Bone marrow (tissue), 2 donors: ENCODE data around the gene NME4.
"Not testable (repeated sequence)": the region's sequence is repeated elsewhere in the genome, so short reads cannot be mapped to it uniquely, and the experiment has no call there.

Source experiments
- DNase-seq, 2 donors: peaks; one replicate each; lab custom pipeline; 2025; lab: John Stamatoyannopoulos, UW

The NME4 gene

GRCh38 chr16:377419-377951 lies 19.5 kb upstream of the NME4 start:
- no peak for DNase-seq

GRCh38 chr16:378113-378820 lies 18.7 kb upstream of the NME4 start:
- not testable (repeated sequence) for DNase-seq

DNA sequence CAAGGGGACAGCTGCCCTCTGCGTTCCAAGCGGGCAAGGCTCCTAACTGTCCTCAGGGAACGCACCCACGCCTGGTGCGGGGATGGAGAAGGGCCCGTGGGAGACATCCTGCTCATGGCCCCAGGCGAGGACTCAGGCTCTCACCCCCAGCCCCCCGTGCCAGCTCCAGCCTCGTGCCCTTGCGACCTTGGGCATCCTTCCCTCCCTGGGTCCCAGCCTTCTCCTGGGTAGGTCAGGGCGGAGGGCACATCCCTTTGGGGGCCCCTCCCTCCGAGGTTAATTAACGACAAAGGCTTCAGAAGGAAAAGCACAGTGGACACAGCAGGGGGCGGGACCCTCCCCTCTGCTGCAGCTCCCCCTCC lies 18.2 kb upstream of the NME4 start:
- no peak for DNase-seq

GRCh38 chr16:379183-379960 lies 17.6 kb upstream of the NME4 start:
- DNase-seq = no peak

- no peak for DNase-seq
Measured at GRCh38 chr16:379961-380761, 16.8 kb upstream of the NME4 start.

DNA sequence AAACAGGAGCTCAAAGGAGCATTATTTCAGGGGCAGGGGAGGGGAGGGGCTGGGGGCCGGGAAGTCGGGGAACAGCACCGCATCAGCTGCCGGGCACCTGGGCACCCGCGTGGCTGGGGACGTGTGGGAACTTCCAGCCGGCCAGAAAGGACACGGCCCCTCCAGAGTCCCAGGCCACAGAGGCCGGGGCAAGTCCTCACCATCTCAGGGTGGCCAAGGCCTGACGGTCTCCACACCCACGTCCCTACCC lies 16.3 kb upstream of the NME4 start:
- DNase-seq = no peak

DNA sequence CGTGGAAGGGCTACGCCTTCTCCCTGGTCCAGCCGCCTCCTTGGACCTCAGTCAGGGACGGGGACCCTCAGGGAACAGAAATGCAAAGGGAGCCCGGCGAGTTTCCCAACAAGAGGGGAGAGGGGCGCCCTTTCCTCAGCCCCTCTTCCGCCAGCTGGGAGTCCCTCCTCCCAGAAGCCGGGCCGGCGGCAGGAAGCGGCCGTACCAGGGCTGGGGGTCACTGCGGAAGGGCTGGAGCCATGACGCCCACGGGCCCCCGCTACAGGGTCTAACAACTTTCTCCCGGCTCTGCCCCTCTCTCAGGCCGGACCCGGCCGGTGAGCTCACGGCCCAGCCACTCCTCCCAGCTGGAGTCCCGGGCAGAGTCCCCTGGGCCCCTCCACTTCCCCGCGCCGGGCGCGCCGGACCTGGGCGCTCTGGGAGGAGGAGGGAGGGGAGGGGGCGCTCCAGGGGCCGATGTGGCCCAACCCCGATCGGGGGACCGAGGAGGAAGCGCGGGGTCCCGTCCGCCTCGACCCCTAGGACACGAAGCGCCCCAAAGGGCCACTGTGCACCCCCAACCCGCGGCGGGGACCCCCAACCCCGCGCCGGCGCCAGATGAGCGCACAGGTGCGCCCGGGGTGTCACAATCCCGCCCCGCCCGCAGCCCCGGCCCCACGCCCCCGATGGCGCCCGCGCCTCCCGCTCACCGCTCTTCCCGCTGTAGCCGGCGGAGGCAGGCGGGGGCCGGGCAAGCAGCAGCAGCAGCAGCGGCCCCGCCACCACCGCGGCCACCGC lies 15.8 kb upstream of the NME4 start:
- no peak for DNase-seq

DNA sequence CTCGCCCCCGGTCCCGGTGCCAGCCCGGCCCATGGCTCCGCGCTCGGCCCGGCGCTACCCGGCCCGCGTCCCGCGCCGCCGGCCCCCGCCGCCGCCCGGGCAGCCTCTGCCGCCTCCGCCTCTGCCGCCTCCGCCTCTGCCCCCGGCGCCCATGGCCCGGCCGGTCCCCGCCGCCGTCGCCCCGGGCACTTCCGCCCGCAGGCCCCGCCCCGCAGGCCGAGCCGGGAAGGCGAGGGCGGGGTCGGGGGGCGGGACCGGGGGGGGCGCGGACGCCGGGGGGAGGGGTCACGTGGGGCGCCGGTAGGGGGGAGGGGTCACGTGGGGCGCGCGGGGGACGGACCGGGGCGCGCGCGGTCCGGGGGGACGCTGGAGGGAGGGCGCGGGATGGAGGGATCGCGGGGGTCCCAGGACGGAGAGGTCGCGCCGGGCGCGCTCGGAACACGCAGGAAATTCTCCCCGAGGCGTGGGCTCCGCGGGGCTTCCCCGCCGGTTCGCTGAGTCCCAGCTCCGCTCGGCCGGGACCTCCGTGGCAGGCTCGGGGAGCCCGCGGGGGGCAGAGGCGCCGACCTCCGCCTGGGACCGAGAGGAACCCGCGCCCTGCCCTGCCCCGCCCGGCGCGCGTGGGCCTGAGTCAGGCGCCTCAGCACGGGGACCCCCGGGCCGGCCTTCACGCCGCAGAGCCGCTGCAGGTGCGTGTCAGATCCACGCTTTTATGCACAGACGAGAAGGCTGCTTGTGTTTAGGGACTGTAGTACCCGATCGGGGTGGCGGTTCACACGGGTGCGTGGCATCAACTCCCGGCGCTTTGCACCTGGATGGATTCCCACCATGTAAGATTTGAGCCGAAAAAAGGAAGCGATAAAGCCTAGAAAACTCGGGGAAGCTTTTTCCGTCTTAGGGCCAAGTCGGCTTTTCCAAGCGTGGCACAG lies 14.9 kb upstream of the NME4 start, which contains the start of gene PGAP6:
TSS of gene PGAP6 (minus strand) at position 190 of the 929 bp plus-strand sequence. CDS start at position 33, 157 bp downstream.
- DNase-seq = peak in 1 of 2 donors; percentile 50

GRCh38 chr16:383326-384051 lies 13.5 kb upstream of the NME4 start:
- DNase-seq = no peak

DNA sequence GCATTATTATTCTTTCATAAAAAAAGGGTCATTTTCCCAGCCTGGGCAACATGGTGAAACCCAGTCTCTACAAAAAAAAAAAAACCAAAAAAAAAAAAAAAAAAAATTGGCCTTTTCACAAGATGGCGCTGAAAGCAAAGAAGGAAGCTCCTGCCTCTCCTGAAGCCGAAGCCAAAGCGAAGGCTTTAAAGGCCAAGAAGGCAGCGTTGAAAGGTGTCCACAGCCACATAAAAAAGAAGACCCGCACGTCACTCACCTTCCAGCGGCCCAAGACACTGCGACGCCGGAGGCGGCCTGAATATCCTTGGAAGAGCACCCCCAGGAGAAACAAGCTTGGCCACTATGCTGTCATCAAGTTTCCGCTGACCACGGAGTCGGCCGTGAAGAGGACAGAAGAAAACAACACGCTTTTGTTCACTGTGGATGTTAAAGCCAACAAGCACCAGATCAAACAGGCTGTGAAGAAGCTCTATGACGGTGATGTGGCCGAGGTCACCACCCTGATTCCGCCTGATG lies 10.3 kb upstream of the NME4 start:
- DNase-seq = no peak

DNA sequence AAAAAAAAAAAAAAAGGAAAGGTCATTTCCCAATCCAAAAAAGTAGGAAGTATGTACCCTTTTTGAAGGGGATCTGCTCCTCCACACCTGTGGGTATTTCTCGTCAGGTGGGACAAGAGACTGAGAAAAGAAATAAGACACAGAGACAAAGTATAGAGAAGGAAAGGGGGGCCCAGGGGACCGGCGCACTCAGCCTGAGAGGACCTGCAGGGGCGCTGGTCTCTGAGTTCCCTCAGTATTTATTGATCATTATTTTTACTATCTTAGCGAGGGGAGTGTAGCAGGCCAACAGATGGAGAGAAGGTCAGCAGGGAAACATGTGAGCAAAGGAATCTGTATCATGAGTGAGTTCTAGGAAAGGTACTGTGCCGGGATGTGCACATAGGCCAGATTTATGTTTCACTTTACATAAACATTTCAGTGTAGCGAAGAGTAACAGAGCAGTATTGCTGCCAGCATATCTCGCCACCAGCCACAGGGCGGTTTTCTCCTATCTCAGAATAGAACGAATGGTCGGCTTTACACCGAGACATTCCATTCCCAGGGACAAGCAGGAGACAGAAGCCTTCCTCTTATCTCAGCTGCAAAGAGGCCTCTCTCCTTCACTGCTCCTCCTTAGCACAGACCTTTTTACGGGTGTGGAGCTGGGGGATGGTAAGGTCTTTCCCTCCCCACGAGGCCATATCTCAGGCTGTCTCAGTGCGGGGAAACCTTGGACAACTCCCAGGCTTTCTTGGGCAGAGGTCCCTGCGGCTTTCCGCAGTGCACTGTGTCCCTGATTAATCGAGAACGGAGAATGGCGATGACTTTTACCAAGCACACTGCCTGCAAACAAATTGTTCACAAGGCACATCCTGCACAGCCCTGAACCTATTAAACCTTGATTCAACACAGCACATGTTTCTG lies 9.0 kb upstream of the NME4 start:
- not testable (repeated sequence) for DNase-seq

- no peak for DNase-seq
Measured at GRCh38 chr16:389352-389751, 7.6 kb upstream of the NME4 start.

GRCh38 chr16:391885-392335 lies 5.1 kb upstream of the NME4 start:
- peak; percentile 34 to 80 for DNase-seq

- peak in 1 of 2 donors; percentile 13 for DNase-seq
Measured at GRCh38 chr16:392450-393030, 4.5 kb upstream of the NME4 start.

- no peak for DNase-seq
Measured at GRCh38 chr16:396199-396598, 800 bp upstream of the NME4 start.

GRCh38 chr16:396605-397004 lies 394 bp upstream of the NME4 start:
- no peak for DNase-seq

DNA sequence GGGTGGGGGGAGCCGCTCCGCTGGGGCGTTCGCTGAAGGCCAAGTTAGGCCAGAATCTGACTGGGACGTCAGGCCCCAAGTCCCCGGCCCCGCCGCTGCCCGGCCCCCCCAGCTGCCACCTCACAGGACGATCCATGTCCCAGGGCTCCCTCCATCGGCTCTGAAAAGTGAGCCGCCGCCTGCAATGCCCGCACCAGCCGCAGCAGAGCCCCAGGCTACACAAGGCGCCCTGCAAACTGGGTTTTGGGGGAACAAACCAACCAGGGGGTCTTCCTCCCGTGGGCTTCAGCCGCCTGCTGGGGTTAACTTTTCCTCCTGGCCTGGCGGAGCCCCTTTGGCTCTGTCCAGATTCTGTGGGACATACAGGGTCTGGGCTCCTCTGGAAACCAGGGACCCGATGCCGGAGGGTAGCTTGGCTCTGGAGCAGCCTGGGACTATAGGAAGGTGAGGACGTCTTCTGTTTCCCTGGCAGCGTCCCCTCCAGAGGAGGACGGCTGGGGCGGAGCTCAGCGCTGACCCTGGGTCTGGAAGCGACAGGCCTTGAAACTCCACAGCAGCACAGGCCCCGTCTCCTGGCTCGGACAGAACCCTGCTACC lies 835 bp downstream of the NME4 start:
- no peak for DNase-seq
